HG03139 (cell line): ENCODE data around the gene TMEM175.

Source experiments
- ATAC-seq: cut with Tn5 transposase; IDR thresholded peaks from one replicate; pipeline ENCODE4 v1.9.1; 2021; ENCODE audit not compliant: unreplicated experiment

Gene TMEM175

DNA sequence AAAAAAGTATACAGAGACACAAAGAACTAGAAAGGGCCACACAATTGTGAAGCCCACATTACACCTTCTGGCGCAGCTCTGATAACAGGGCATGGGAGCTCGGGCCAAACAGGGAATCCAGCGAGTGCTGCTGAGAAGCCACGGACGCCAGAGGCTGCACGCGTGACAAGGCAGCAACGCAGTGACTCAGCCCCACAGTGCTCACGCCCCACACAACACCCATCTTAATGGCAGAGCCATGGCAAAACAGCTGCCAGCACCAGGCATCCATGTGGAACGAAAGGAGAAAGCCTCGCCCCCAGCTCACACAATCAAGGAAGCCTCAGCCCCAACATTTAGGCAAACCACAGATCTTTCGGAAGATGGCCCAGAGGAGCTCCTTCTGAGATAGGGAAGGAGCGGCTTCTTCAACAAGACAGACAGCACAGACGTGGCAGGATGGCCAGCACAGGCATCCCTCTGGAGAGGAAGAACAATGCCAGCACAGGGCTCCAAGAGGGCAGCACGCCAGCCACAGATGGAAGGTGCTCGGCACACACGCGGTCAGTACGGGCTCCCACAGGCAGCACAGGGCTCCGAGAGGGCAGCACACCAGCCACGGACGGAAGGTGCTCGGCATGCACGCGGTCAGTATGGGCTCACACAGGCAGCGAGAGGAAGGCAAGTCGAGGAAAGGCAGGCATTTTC, 33.2 kb upstream of the TMEM175 start:
- no peak for ATAC-seq

- no peak for ATAC-seq
Measured at GRCh38 chr4:899556-899906, 32.7 kb upstream of the TMEM175 start.

- ATAC-seq, result no peak
Measured at GRCh38 chr4:900073-900472, 32.2 kb upstream of the TMEM175 start.

DNA sequence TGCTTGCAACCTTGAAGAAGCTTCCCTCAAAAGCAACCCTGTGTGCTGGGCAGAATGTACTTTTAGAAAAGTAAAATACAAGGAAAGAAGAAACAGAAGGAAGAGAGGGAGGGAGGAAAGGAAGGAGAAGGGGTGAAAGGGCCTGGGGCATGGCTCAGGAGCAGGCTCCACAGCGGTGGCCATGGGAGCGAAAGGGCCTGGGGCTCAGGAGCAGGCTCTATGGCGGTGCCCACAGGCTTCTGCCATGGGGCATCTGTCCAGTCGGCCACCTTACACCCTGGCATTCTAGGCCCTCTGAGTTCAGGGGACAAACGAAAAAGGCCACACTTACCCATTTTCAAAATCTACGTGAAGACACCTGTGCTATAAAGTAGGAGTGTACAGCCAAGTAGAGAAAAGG, 31.5 kb upstream of the TMEM175 start:
- ATAC-seq, result no peak

- no peak for ATAC-seq
Measured at GRCh38 chr4:901192-901910, 30.9 kb upstream of the TMEM175 start.

GRCh38 chr4:903066-904046, 28.9 kb upstream of the TMEM175 start:
- ATAC-seq, result no peak

GRCh38 chr4:905485-906338, 26.5 kb upstream of the TMEM175 start:
- no peak for ATAC-seq

GRCh38 chr4:906339-907102, 25.7 kb upstream of the TMEM175 start:
- ATAC-seq, result no peak

DNA sequence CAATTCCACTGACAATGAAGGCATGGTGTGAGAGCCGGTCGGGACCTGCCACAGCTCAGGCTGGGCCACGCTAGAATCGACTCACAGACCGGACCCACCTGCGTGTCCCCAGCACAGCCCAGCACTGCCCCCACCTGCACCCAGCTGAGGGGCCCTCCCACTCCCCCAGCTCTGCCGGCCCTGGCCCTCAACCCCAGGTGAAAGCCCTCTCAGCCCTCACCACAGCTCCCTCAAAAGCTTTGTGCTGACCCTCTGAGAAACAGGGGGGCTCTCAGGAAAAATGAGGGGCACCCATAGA, 25.2 kb upstream of the TMEM175 start:
- no peak for ATAC-seq

- no peak for ATAC-seq
Measured at GRCh38 chr4:907691-908425, 24.4 kb upstream of the TMEM175 start.

GRCh38 chr4:909131-909571, 23.1 kb upstream of the TMEM175 start:
- ATAC-seq, result no peak

DNA sequence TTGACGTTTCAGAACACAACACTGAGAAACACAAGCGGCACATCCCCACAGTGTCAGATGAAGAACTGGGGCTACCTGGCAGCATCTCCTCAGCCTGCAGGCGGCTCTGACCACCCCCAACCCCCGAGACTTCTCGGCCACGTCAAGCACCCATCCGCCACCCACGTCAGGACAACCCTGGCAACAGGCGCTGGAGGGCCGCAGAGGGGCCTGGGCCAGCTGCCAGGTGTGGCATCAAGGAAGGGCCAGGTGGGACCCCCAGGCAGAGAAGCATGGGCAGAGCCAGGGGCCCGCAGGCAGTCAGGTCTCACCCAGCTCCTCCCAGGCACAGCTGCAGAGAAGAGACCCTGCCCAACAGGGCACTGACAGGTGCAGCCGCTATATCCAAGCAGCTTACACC, 22.4 kb upstream of the TMEM175 start:
- no peak for ATAC-seq

DNA sequence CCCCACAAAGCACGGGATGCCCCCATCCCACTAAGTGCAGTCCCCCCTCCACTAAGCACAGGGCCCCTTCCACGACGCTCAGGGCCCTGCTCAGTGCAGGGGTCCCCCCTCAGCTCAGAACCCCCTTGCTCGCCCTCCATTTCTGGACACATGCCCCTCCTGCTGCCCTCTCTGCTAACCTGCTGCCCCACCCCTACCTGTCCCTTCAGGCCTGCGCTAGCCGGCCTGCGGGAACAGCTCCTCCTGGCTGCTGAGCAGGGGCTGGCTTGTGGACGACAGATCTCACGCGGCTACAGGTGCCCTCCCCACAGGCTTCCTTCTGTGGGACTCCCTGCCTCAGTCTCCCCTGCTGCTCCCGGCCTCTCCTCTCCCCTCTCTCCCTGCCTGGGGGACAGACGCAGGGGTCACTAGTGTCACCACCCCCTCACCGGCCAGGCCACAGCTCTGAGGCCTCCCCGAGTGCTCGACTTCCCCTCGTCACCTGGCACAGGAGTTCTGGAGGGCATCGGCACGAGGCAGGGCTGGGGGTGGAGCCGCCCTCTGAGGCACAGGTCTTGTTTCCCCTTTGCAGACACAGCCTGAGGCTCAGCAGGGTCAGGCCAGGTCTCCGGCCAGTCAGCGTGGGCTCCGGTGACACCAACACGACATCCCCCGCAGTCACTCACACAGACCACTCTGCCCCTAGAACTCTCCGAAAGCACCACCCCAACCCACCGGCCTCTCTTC, 21.7 kb upstream of the TMEM175 start:
- no peak for ATAC-seq

DNA sequence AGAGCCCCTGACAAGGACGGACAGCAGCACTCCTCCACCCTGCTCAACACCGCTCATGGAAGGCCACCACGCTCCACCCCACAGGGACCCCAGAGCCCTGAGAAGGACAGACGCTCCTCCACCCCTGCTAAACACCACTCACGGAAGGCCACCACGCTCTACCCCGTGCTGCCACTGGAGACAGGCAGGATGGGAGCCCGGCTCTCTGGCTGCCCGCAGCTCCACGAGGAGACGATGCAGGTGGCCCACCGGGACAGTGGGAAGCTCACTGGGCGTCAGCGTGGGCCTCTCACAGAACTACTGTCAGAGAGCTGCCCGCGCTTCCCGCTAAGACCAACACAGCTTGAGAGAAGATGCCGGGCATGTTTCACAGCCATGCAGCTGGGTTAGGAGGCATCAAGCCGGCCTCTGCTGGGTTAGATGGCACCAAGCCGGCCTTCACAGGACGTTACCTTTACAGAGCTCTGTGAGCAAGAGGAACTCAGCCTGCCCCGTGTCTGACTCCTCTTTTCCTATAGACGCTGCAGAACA, 21.0 kb upstream of the TMEM175 start:
- ATAC-seq, result no peak

DNA sequence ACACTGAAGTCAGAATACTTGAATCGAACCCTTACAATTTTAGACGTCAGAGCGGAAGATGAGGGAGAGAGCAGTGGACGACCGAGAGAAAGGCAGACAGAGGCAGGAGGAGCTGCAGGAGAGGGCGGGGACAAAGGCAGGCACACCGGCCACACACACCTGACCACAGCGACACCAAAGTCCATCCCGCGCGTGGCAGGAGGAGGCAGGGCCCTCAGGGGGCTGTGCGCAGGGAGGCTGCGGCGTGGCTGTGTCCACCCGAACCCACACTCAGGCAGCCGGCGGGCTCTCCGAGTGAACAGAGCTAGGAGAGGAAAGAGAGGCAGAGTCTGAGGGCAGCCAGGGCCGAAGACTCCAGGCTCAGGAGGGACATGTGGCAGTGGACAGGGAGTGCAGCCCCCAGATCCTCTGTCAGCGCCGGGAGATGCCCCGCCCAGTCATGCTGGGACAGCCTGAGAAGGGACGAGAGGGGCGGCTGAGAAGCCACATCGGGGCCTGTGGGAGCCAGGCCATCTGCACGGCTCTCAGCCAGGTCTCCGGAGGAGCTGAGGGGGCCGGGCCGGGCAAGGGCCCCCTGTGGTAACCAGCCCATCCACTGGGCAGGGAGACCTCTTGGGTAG, 20.3 kb upstream of the TMEM175 start:
- no peak for ATAC-seq

DNA sequence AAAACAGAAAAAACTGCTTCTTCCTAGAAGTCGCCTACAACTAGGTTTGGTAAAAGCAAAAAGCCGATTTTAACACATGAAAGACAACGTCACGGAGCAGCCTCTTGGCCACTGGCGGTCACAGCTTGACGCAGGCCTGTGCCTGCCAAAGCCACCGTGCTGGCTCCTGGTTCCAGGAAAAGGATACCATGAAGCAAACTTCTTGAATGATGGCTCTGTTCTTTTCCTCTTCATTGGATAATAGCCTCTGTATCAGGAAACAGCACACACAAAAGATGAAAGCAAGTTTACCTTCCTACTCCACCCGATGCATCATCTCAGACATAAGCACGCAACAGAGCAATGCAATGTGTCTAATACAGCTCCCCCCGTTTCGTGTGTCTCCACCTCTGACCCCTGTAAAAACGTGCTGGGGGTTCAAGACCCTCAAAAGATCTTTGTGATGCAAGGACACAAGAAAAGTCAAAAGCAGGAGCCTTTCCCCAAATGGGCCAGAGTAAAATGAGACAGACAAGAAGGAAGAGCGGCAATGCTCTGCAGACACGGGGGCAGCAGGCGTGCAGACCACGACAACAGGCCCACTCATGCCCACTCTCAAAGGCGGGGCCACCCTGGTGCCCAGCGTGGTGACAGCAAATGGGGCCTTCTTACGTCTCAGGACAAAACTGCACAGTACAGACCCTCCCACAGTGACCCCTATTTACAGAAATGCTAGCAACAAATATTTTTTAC, 19.5 kb upstream of the TMEM175 start:
- no peak for ATAC-seq

DNA sequence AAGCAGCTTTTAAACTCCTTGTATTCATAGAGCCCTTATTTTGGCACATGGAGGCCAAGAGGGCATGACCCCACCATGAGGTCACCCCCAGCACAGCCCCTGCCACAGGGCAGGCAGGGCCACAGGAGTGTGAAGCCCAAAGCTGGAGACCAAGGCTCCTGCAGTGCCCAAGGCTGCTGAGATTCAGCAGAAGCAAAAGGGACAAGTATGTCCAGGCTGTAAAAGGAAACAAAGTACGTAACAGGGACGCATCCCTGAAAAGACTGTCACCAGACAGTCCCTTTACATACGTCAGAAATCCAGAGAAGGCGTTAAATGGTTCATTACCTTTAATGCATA, 19.0 kb upstream of the TMEM175 start:
- no peak for ATAC-seq

DNA sequence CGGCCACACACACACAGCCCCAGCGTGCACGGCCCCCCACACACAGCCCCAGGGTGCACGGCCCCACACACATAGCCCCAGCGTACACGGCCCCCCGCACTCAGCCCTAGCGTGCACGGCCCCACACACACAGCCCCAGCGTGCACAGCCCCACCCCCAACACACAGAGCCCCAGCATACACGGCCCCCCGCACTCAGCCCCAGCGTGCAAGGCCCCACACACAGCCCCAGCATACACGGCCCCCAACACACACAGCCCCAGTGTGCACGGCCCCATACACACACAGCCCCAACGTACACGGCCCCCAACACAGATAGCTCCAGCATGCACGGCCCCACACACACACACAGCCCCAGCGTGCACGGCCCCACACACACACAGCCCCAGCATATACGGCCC, 17.7 kb upstream of the TMEM175 start:
- no peak for ATAC-seq
